Activated T-helper 1 cell treated with anti-CD3 and anti-CD28 coated beads, Interleukin-12 subunit alpha, Interleukin-12 subunit beta, Interleukin-2, Interleukin-4 antibody, amounts not matched to agents 30 ng/mL and 10 ng/mL and 1 ng/mL, durations not matched to agents 14 hours and 24 hours and 36 hours (primary cell): ENCODE data around the gene SMYD2. TPM values are rescaled to one million over a fixed set of nuclear protein-coding genes. Genes with fewer than 3 reads are reported as not detected.

Experiments
- DNase-seq: peaks from one replicate; pipeline ENCODE4 v3.0.0; 2021; ENCODE audit warnings: low spot score
- H3K27ac Mint-ChIP-seq: one replicate; pipeline ENCODE4 v1.8.0; 2021; ENCODE audit warnings: mild to moderate bottlenecking, mixed read lengths
- H3K27me3 Mint-ChIP-seq: one replicate; pipeline ENCODE4 v1.8.0; 2022; ENCODE audit warnings: mild to moderate bottlenecking, moderate library complexity, mixed read lengths; ENCODE audit not compliant: insufficient read depth
- H3K36me3 Mint-ChIP-seq: one replicate; pipeline ENCODE4 v1.8.0; 2021; ENCODE audit warnings: low read depth, mixed read lengths
- H3K4me1 Mint-ChIP-seq: one replicate; pipeline ENCODE4 v1.8.0; 2021; ENCODE audit warnings: low read depth, mixed read lengths
- H3K4me3 Mint-ChIP-seq: one replicate; pipeline ENCODE4 v1.8.0; 2021; ENCODE audit warnings: mild to moderate bottlenecking, moderate library complexity, mixed read lengths
- H3K9me3 Mint-ChIP-seq: one replicate; pipeline ENCODE4 v1.8.0; 2021; ENCODE audit warnings: mixed read lengths
- intact Hi-C: fragments of 100-400 bp; cut with micrococcal nuclease; formaldehyde crosslinking; loops from one replicate; pipeline ENCODE4 v1.15.1; 2024
- total RNA-seq: library from RNA; stranded (reverse); gene quantifications from 2 replicates; pipeline ENCODE4 v1.2.3, GENCODE V29; 2022

SMYD2 gene
- total RNA-seq, 1 donor from 2014 or later = 25.7 TPM

DNA sequence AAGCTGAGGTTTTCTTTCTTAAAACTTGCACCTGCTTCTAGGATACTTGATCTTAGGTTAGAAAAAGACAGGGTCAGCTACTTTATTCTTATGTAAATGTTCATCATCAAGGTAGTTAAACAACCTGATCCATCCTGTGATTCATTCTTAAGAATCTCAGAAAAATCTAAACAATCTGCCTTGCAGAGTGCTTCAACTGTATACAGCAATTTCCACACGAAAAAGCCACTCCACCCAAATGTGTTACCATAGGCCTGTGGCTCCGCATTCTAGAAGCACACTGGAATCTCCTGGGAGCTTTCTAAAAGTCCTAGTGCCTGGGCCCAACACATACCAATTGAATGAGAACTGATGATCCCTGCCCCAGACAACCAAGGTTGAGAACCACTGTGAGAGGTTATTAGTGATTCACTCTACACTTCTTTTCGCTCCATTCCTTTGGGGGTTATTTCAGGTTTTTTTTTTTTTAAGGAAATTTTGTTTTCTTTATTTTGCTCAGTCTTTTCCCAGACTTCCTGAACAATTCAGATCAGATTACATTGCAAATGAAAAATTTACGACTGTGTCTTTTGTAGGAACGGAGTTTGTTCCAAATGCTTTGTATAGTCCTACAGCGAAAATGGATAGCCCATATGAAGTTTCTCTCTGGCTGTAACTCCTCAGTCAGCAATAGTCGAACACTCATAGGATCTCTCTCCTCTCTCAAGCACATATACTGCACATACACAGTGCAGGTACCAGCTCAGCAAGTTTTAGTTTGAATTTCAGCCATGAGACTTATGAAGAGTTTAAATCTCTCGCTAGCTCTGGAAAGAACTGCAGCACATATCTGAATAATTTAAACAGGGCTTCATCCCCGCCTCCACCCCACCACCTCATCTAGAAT, 16.1 kb downstream of the SMYD2 start:
- intact Hi-C loops = no loop called here
- Mint-ChIP-seq H3K4me1 (no peaks in the 10 kb centered on the region), H3K4me3 (no peak overlapping the region), H3K27me3 (no peaks in the 10 kb centered on the region), H3K36me3 (no peaks in the 10 kb centered on the region), H3K9me3 (no peaks in the 10 kb centered on the region), H3K27ac (no peak overlapping the region)
- DNase-seq = no peak

DNA sequence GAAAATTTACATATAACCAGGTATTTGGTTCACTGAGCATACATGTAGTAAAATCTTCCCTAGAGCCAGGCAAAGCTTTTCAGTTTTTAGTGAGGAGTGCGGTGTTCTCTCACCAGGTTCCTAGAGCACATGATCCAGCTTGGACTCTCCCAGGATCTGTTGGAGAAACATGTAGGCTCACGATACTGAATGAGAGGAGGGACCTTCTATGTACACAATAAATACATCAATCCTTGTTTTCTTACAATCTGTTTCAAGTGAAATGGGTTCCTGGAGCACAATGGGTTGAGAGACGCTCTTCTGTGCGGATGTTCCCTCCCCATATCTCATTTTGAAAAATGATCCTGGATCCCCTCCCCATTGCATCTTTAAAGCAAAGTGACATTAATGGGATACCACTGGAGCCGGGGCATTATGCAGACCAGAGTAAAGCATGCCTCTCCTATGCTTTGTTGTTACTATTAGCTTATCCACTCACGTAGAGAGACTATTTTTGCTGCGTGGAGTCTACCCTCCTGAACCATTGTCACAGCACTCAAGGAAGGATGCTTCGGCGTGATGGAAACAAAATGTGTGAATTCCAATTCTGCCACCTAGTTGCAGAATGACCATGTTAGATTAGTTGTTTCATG, 19.3 kb downstream of the SMYD2 start:
- Mint-ChIP-seq H3K36me3 (no peaks in the 10 kb centered on the region), H3K27ac (no peak overlapping the region), H3K4me1 (no peaks in the 10 kb centered on the region), H3K27me3 (no peaks in the 10 kb centered on the region), H3K4me3 (no peak overlapping the region), H3K9me3 (no peaks in the 10 kb centered on the region)
- intact Hi-C loops = no loop called here
- DNase-seq = no peak

DNA sequence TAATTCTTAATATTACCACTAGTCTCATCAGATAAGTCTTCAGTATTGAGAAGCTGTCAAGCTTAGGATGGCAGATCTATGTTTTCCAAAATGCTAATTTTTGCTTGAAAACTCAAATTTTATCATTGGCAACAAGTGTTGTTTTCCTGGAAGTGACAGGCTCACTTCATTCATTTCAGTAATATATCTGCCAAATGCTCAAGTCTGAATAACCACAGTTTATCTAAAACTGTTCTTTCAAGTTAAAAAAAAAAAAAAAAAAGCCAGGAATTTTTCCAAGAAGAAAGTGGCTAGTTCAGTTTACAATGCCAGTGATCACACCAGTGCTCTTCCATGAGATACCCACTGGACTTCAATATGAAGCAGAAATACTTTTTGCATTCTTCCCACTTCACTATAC, 20.6 kb downstream of the SMYD2 start:
- intact Hi-C loops = no loop called here
- Mint-ChIP-seq H3K4me3 (no peak overlapping the region), H3K36me3 (no peaks in the 10 kb centered on the region), H3K27ac (no peak overlapping the region), H3K4me1 (no peaks in the 10 kb centered on the region), H3K9me3 (no peaks in the 10 kb centered on the region), H3K27me3 (no peaks in the 10 kb centered on the region)
- DNase-seq = no peak

DNA sequence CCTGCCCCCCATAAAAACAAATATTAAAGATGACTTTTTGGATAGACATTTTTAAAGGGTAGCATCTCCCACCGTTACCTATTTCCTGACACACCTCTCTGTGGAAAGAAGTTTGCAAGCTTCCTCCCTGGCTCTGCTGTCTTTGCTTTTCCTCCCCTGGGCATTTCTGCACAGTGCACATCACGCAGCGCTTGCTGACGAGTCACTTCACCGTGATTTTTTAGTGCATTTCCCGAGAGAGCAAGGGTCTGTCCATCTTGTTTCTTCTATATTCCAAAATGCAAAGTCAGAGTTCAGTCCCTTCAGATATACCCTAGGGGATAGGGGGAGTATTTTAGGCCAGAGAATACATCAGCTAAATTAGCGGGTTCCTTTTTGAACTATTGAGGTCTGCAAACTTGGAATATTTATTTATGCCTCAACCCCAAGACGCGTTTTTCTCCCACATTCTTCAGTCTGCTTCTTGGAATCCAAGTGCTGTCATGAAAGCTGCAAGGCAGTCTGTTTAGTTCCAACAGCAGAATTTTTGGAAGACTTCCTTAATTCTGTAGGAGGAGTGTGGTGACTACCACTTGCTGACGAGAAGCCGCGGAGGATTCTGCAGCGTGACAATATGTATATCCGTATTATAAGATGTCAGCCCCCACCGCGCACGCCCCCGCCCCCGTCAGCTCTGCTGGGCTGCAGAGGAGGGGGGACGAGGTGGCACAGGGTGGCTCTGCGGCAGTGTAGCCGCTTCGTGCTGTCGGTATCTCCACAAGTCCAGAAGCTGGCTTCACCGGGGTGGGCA, 22.4 kb downstream of the SMYD2 start:
- intact Hi-C loops = no loop called here
- H3K4me3 Mint-ChIP-seq = no peak overlapping the region
- H3K27ac Mint-ChIP-seq = no peak overlapping the region
- DNase-seq = no peak
- peaks cover 3% of the 10 kb centered on the region for H3K4me1 Mint-ChIP-seq
- no peaks in the 10 kb centered on the region for H3K27me3 Mint-ChIP-seq
- H3K9me3 Mint-ChIP-seq = no peaks in the 10 kb centered on the region
- no peaks in the 10 kb centered on the region for H3K36me3 Mint-ChIP-seq

DNA sequence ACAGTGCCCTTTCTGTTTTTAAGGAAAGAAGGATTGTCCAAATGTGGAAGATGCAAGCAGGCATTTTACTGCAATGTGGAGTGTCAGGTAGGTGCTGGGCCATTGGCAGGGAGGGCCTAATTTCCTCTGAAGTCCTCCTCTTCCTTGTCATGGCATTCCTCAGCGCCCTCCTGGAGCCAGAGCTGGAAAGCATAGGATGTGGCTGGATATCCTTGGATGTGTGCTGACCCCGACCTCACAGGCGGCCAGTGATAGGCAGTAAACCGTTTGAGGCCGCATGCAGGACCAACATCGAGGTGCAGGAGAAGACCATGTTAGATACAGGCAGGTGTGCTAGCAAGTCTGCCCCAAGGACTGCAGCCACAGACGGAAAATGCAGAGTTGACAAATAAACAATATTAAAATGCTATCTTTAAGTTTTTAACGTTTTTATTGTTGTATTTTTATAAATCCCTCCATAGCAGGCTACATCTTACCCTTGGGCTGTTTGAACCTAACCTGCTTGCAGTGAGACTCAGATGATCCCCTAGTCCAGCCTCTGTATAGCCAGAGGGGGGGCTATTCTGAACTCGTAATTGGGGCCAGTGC, 24.3 kb downstream of the SMYD2 start:
- Mint-ChIP-seq H3K4me3 (no peak overlapping the region), H3K27ac (no peak overlapping the region), H3K27me3 (no peaks in the 10 kb centered on the region), H3K9me3 (no peaks in the 10 kb centered on the region), H3K36me3 (no peaks in the 10 kb centered on the region), H3K4me1 (peaks cover 13% of the 10 kb centered on the region)
- no peak for DNase-seq
- intact Hi-C loops = no loop called here

DNA sequence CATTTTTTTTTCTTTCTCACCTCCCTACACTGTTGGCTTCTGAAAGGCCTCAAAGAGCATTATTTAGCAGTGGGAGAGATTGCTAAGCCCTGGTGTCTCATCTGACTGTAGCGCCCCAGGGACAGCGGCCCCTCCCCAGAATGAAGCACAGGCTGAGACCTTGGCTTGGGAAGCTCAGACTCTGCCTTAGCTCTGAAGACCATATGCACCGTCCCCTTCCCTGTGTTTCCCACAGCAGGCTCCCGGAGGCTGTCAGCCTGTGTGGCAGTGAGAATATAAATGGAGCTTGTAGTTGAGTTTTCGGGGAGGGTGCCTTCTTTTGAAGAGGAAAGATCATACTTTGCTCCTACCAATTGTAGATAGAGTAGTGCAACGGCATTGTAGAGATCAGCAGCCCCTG, 25.3 kb downstream of the SMYD2 start:
- H3K36me3 Mint-ChIP-seq = no peaks in the 10 kb centered on the region
- H3K27me3 Mint-ChIP-seq = no peaks in the 10 kb centered on the region
- no peak for DNase-seq
- intact Hi-C loops = no loop called here
- no peaks in the 10 kb centered on the region for H3K9me3 Mint-ChIP-seq
- H3K4me3 Mint-ChIP-seq = no peak overlapping the region
- no peak overlapping the region for H3K27ac Mint-ChIP-seq
- H3K4me1 Mint-ChIP-seq = peaks cover 22% of the 10 kb centered on the region

DNA sequence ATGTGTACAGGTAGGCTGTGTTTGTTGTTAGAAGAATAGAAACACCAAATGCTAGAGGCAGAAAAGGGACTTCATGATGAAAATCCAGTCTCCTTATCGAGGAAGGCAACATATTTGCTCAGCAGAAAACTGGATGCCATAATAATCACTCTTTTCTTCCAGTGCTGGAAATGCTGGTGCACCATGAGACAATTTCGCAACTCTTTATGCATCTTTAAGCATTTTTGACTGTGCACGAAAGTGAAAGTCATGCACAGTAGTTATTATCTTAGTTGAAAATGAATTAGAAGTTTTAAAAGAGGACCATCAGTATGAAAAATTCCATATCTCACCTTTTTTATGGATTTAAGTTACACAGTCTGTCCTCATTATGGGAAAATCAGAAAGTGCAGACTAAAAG, 29.1 kb downstream of the SMYD2 start:
- Mint-ChIP-seq H3K4me3 (no peak overlapping the region), H3K27ac (no peak overlapping the region), H3K36me3 (peaks cover 4% of the 10 kb centered on the region), H3K9me3 (no peaks in the 10 kb centered on the region), H3K27me3 (no peaks in the 10 kb centered on the region), H3K4me1 (peaks cover 29% of the 10 kb centered on the region)
- intact Hi-C loops = loop anchor here (2.0 kb wide), 1 partner anchor 29 kb away; the partner anchor contains the start of gene SMYD2
- DNase-seq = no peak

DNA sequence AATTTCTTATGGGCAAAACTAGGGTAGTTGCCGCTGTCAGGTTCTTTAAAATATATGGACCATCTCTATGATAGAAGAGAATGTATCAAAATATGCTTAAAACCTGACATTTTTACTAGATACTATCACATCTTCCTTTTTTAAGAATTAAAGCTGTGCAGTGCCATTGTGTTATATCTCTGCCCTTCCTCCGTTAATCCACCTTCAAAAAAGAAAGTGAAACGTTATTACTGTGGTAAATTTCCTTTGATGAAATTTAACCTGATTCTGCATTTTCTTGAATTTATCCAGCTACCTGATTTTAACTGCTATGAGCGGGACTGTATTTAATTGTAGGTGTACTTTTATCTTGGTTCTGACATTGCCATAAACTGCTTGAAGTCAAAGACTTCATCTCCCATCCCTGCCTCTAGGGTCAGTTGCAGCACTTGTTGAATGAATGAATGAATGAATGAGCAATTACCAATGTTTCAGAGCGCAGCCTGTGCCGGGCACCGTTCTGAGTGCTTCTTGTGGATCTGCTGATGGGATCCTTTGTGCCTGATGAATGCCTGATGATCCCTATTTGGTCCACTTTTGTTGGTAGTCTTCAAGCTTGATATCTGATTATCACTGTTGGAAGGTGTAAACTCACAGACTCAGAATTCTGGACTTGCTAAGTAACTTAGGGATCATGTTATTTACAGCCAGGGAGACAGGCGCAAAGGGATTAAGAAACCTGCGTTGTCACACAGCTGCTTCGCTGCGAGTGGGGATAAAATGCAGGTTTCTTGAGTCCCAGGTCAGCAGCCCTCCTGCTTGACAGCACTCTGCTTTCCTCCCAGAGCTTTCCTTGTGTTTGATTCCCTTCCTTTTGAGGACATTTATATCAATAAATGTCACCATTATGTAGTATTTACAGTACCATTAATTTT, 30.1 kb downstream of the SMYD2 start:
- no peaks in the 10 kb centered on the region for H3K27me3 Mint-ChIP-seq
- H3K9me3 Mint-ChIP-seq = no peaks in the 10 kb centered on the region
- DNase-seq = no peak
- peaks cover 7% of the 10 kb centered on the region for H3K36me3 Mint-ChIP-seq
- intact Hi-C loops = loop anchor here (2.0 kb wide), 1 partner anchor 30 kb away; the partner anchor contains the start of gene SMYD2
- no peak overlapping the region for H3K27ac Mint-ChIP-seq
- peaks cover 29% of the 10 kb centered on the region for H3K4me1 Mint-ChIP-seq
- peak overlapping the region; percentile 75 for H3K4me3 Mint-ChIP-seq

DNA sequence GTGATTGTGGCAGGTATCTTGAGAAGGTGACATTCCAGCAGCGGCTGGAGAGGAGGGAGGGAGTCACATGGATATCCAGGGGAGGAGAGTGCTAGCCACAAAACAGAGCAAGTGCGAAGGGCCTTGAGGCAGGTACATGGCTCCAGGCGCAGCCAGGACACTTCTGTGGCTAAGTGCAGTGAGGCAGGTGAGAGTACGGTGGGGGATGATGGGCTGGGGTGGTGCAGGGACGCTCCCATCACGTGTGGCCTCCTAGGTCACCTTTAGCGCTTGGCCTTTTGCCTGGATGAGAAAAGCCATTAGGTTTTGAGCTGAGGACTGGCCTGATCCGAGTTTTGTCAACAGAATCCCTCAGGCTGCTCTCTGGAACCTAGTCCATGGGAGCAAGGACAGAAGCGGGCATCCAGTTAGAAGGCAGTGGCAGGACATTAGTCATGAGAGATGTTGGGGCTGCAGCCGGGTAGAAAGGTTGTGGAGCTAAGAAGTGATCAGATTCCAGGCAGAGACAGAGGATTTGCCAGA, 31.6 kb downstream of the SMYD2 start:
- Mint-ChIP-seq H3K27ac (no peak overlapping the region), H3K4me1 (peaks cover 29% of the 10 kb centered on the region), H3K36me3 (peaks cover 7% of the 10 kb centered on the region), H3K27me3 (no peaks in the 10 kb centered on the region), H3K9me3 (no peaks in the 10 kb centered on the region), H3K4me3 (no peak overlapping the region)
- intact Hi-C loops = no loop called here
- DNase-seq = no peak

DNA sequence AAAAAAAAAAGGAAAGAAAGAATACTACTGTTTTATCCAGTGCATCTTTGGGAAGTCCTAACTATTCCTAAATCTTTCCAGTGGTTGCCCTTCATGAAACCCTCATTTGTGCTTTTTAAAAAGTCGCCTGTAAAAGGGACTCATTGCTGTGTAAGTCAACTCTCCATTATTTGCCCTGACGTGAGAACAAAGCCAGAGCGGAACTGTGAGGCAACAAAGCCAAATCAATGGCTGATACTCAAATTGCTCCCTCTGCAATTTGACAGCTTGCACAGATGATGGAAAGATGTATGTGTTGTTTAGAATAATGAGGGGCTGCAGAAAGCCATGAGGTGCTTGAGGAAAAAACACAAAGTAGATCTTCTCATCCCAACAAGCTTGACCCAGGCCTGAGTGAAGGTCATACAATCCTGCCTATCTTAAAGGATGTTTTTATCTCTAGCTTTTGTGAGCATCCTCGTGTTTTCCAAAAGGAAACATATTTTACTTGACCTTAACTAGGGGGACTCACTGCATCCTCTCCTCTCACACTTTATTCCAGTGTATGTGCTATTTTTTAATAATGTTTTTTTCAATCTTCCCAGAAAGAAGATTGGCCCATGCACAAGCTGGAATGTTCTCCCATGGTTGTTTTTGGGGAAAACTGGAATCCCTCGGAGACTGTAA, 33.4 kb downstream of the SMYD2 start:
- intact Hi-C loops = no loop called here
- Mint-ChIP-seq H3K27me3 (no peaks in the 10 kb centered on the region), H3K4me1 (peaks cover 25% of the 10 kb centered on the region), H3K27ac (no peak overlapping the region), H3K9me3 (no peaks in the 10 kb centered on the region), H3K4me3 (no peak overlapping the region), H3K36me3 (peaks cover 7% of the 10 kb centered on the region)
- no peak for DNase-seq

DNA sequence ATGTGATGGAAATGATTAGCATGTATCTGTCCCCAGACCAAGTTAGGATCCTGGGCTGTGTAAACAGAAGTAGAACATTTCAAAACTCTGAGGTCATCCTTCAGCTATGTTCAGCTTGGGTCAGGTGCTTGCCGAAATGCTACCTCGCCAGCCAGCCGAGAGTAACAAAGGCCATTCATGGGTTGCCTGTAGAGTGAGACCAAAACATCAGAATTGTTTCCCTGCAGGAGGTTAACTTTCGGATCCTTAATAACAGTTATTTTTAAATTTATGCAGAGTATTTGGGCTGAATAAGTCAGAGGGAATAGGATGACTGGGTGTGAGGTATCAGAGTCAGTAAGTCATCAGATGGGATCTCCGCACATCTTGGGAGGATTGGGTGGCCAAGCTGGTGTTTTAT, 35.6 kb downstream of the SMYD2 start:
- no peak overlapping the region for H3K27ac Mint-ChIP-seq

More for the DNA sequence above, 35.6 kb downstream of the SMYD2 start:
- H3K9me3 Mint-ChIP-seq = no peaks in the 10 kb centered on the region
- H3K36me3 Mint-ChIP-seq = peaks cover 7% of the 10 kb centered on the region
- DNase-seq = no peak
- intact Hi-C loops = loop anchor here (2.0 kb wide), 1 partner anchor 26 kb away; no protein-coding TSS in a partner anchor
- no peak overlapping the region for H3K4me3 Mint-ChIP-seq
- H3K27me3 Mint-ChIP-seq = no peaks in the 10 kb centered on the region
- peaks cover 7% of the 10 kb centered on the region for H3K4me1 Mint-ChIP-seq
